ENCODE results near the gene CPPED1. TPM values are rescaled to one million over a fixed set of nuclear protein-coding genes. Genes with fewer than 3 reads are reported as not detected.

CPPED1 gene
- total and polyA plus RNA-seq, 8 donors: 8.0 to 178 (median 13.1) TPM

- 73 to 87% (median 79%) methylated on average over 11 of the region's 11 CpGs for WGBS, 5 donors
- H3K36me3 ChIP-seq: peaks cover 0 to 7% (median 3%) of the 10 kb centered on the region in 4 donors
- no peak overlapping the region for H3K4me3 ChIP-seq
These were observed 148.2 kb downstream of the CPPED1 start for GRCh38 chr16:12655537-12655936.

GRCh38 chr16:12653820-12654392, 149.8 kb downstream of the CPPED1 start:
- Histone ChIP-seq H3K9me3 (peaks cover 3 to 24% (median 11%) of the 10 kb centered on the region in 4 donors), H3K27me3 (no peaks in the 10 kb centered on the region), H3K4me3 (no peak overlapping the region), H3K27ac (no peak overlapping the region), H3K4me1 (no peaks in the 10 kb centered on the region), H3K36me3 (no peaks in the 10 kb centered on the region)
- intact Hi-C loops (cut with DNase I; ENCODE audit: low total_unique reads): no loop called here
- no peak for DNase-seq
- TF ChIP-seq POLR2A (IDR thresholded peaks at IDR 0.05) (no peak), EP300 (IDR thresholded peaks at IDR 0.05) (no peak), POLR2AphosphoS5 (IDR thresholded peaks at IDR 0.05) (no peak), CTCF (IDR thresholded peaks at IDR 0.05) (no peak)
- 74 to 87% (median 84%) methylated on average over 2 of the region's 2 CpGs for WGBS, 5 donors

More at GRCh38 chr16:12655537-12655936, 148.2 kb downstream of the CPPED1 start:
- peaks cover 3 to 26% (median 12%) of the 10 kb centered on the region in 4 donors for H3K9me3 ChIP-seq
- intact Hi-C loops (cut with DNase I; ENCODE audit: low total_unique reads): no loop called here
- TF ChIP-seq CTCF (IDR thresholded peaks at IDR 0.05): no peak
- no peak for TF ChIP-seq POLR2A (IDR thresholded peaks at IDR 0.05)
- TF ChIP-seq POLR2AphosphoS5 (IDR thresholded peaks at IDR 0.05): no peak
- no peak for TF ChIP-seq EP300 (IDR thresholded peaks at IDR 0.05)
- DNase-seq: no peak
- H3K27ac ChIP-seq: no peak overlapping the region
- H3K27me3 ChIP-seq: no peaks in the 10 kb centered on the region
- H3K4me1 ChIP-seq: no peaks in the 10 kb centered on the region

GRCh38 chr16:12652924-12653323, 150.8 kb downstream of the CPPED1 start:
- WGBS, 5 donors: 74 to 89% (median 81%) methylated on average over 4 of the region's 4 CpGs
- Histone ChIP-seq H3K4me1 (no peaks in the 10 kb centered on the region), H3K27ac (no peak overlapping the region), H3K9me3 (peaks cover 0 to 14% (median 2%) of the 10 kb centered on the region in 4 donors), H3K27me3 (no peaks in the 10 kb centered on the region), H3K4me3 (no peak overlapping the region), H3K36me3 (no peaks in the 10 kb centered on the region)
- intact Hi-C loops (cut with DNase I; ENCODE audit: low total_unique reads): no loop called here
- no peak for TF ChIP-seq EP300 (IDR thresholded peaks at IDR 0.05)
- TF ChIP-seq POLR2A (IDR thresholded peaks at IDR 0.05): no peak
- TF ChIP-seq POLR2AphosphoS5 (IDR thresholded peaks at IDR 0.05): no peak
- TF ChIP-seq CTCF (IDR thresholded peaks at IDR 0.05): no peak
- DNase-seq: no peak

- 38 to 48% (median 44%) methylated on average over 16 of the region's 16 CpGs for WGBS, 5 donors
- Histone ChIP-seq H3K4me3 (no peak overlapping the region), H3K9me3 (peaks cover 0 to 4% (median 0%) of the 10 kb centered on the region in 4 donors), H3K4me1 (peaks cover 0 to 1% (median 0%) of the 10 kb centered on the region in 4 donors), H3K36me3 (no peaks in the 10 kb centered on the region), H3K27me3 (no peaks in the 10 kb centered on the region), H3K27ac (no peak overlapping the region)
- no peak for DNase-seq
- intact Hi-C loops (cut with DNase I; ENCODE audit: low total_unique reads): no loop called here
- TF ChIP-seq POLR2A (IDR thresholded peaks at IDR 0.05) (no peak), POLR2AphosphoS5 (IDR thresholded peaks at IDR 0.05) (no peak), EP300 (IDR thresholded peaks at IDR 0.05) (no peak), CTCF (IDR thresholded peaks at IDR 0.05) (no peak)
These were observed 151.7 kb downstream of the CPPED1 start for GRCh38 chr16:12651765-12652512.

All from stomach (tissue), 9 donors.